Left lung (tissue), 14 donors: Measurements from ENCODE around the gene MRRF. TPM values are rescaled to one million over a fixed set of nuclear protein-coding genes. Genes with fewer than 3 reads are reported as not detected.
A peak's percentile ranks its signal among the peaks of the same experiment; 100 is the strongest.

Experiments
- ATAC-seq: fragments of 200-7000 bp; cut with Tn5 transposase; one replicate; pipeline ENCODE4 v1.9.1; 2020; ENCODE audit warnings: moderate library complexity
- DNase-seq, 4 donors: peaks; one replicate each; pipeline ENCODE4 v3.0.0-alpha.2; 2013 to 2020
- H3K27ac ChIP-seq, 2 donors: fragments of 200-600 bp; sonication (generic) in 1 of 2; one replicate each; pipeline versions ENCODE4 v1.5.0 to v1.8.0; 2020 to 2021
- H3K27me3 ChIP-seq, 2 donors: fragments of 200-600 bp; sonication (generic) in 1 of 2; one replicate each; pipeline versions ENCODE4 v1.5.0 to v1.8.0; 2020 to 2021
- H3K36me3 ChIP-seq, 2 donors: fragments of 200-600 bp; sonication (generic) in 1 of 2; one replicate each; pipeline versions ENCODE4 v1.5.0 to v1.8.0; 2020 to 2021
- H3K4me1 ChIP-seq, 2 donors: fragments of 200-600 bp; one replicate each; pipeline ENCODE4 v1.8.0; 2021
- H3K4me3 ChIP-seq, 2 donors: fragments of 200-600 bp; sonication (generic) in 1 of 2; one replicate each; pipeline versions ENCODE4 v1.5.0 to v1.8.0; 2020 to 2021; ENCODE audit warnings: mild to moderate bottlenecking in 1 of 2
- H3K9me3 ChIP-seq, 2 donors: fragments of 200-600 bp; sonication (generic) in 1 of 2; one replicate each; pipeline versions ENCODE4 v1.5.0 to v1.8.0; 2020 to 2021
- intact Hi-C, 2 donors: fragments of 100-400 bp; cut with DNase I; formaldehyde crosslinking; loops; one replicate each; pipeline versions ENCODE4 v1.11.2 to v1.14.2; 2022
- long read RNA-seq, 12 donors: library from polyadenylated mRNA in 2 of 12; unstranded in 2 of 12; transcript quantifications; one replicate each; pipeline ENCODE4 v2.0.0 and lab custom pipeline, GENCODE V29; 2019 to 2026
- polyA plus RNA-seq, 6 donors: library from polyadenylated mRNA; unstranded; fragments of 120-200 nt; gene quantifications; one replicate each; pipeline ENCODE4 v1.2.1, GENCODE V29; 2013; ENCODE audit not compliant: insufficient read length in 6 of 6
- total RNA-seq, 2 donors: library from RNA; stranded (reverse); fragmentation: NEBNext Ultra II Directional; extraction: Animal tissue kit (Norgen Biotek cat#: 25700); gene quantifications; one replicate each; pipeline ENCODE4 v1.2.1, GENCODE V29; 2021
- TF ChIP-seq, protein P1 (sequence below), 2 donors: fragments of 200-600 bp; sonication (generic) in 1 of 2; IDR thresholded peaks; one replicate each; pipeline versions ENCODE4 v1.5.0 to v1.8.0; 2021; ENCODE audit warnings: antibody characterized with exemption in 2 of 2
- donor health status: DM: no; HTN: yes; CAD: no.
- donor health status: DM: no; HTN: no; CAD: no.

MRRF gene, protein sequence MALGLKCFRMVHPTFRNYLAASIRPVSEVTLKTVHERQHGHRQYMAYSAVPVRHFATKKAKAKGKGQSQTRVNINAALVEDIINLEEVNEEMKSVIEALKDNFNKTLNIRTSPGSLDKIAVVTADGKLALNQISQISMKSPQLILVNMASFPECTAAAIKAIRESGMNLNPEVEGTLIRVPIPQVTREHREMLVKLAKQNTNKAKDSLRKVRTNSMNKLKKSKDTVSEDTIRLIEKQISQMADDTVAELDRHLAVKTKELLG
- total RNA-seq (10 to 100 TPM; 21.3 to 35.7 TPM), polyA plus RNA-seq (10 to 100 TPM; 36.4 to 53.0 (median 42.0) TPM)
- long read RNA-seq, donor 1, full-length matches to known transcripts: 9 of 16 reads
- long read RNA-seq, donor 1, partial matches to known transcripts: 7 of 16 reads
- long read RNA-seq, donor 1, other reads (novel, unspliced or antisense): 0 of 16 reads
- long read RNA-seq, donor 2, full-length matches to known transcripts: 6 of 6 reads
- long read RNA-seq, donor 2, partial matches to known transcripts: 0 of 6 reads
- long read RNA-seq, donor 2, other reads (novel, unspliced or antisense): 0 of 6 reads
- long read RNA-seq, donor 3, full-length matches to known transcripts: 6 of 6 reads
- long read RNA-seq, donor 3, partial matches to known transcripts: 0 of 6 reads
- long read RNA-seq, donor 3, other reads (novel, unspliced or antisense): 0 of 6 reads
- long read RNA-seq, donor 4, full-length matches to known transcripts: 7 of 11 reads
- long read RNA-seq, donor 4, partial matches to known transcripts: 1 of 11 reads
- long read RNA-seq, donor 4, other reads (novel, unspliced or antisense): 3 of 11 reads
- long read RNA-seq, donor 5, full-length matches to known transcripts: 3 of 15 reads
- long read RNA-seq, donor 5, partial matches to known transcripts: 12 of 15 reads
- long read RNA-seq, donor 5, other reads (novel, unspliced or antisense): 0 of 15 reads
- long read RNA-seq, donor 6, full-length matches to known transcripts: 4 of 4 reads
- long read RNA-seq, donor 6, partial matches to known transcripts: 0 of 4 reads
- long read RNA-seq, donor 6, other reads (novel, unspliced or antisense): 0 of 4 reads
- long read RNA-seq, donor 7, full-length matches to known transcripts: 3 of 9 reads
- long read RNA-seq, donor 7, partial matches to known transcripts: 0 of 9 reads
- long read RNA-seq, donor 7, other reads (novel, unspliced or antisense): 6 of 9 reads
- long read RNA-seq, donor 8, full-length matches to known transcripts: 3 of 10 reads
- long read RNA-seq, donor 8, partial matches to known transcripts: 7 of 10 reads
- long read RNA-seq, donor 8, other reads (novel, unspliced or antisense): 0 of 10 reads
- long read RNA-seq, donor 9: 0 reads
- long read RNA-seq, donor 10, full-length matches to known transcripts: 28 of 42 reads
- long read RNA-seq, donor 10, partial matches to known transcripts: 2 of 42 reads
- long read RNA-seq, donor 10, other reads (novel, unspliced or antisense): 12 of 42 reads
- long read RNA-seq, donor 11, full-length matches to known transcripts: 2 of 2 reads
- long read RNA-seq, donor 11, partial matches to known transcripts: 0 of 2 reads
- long read RNA-seq, donor 11, other reads (novel, unspliced or antisense): 0 of 2 reads
- long read RNA-seq, donor 12, full-length matches to known transcripts: 6 of 11 reads
- long read RNA-seq, donor 12, partial matches to known transcripts: 5 of 11 reads
- long read RNA-seq, donor 12, other reads (novel, unspliced or antisense): 0 of 11 reads

- H3K9me3 ChIP-seq: no peaks in the 10 kb centered on the region
- H3K27ac ChIP-seq: peak within 1 kb of the TSS; percentile 90 to 95
- intact Hi-C loops: no loop called here
- peaks cover 14 to 44% of the 10 kb centered on the region in 2 donors for H3K4me1 ChIP-seq
- H3K4me3 ChIP-seq: peak within 1 kb of the TSS; percentile 57 to 63
- ATAC-seq (peak; percentile 92), DNase-seq (peak; percentile 90 to 96 (median 95))
- H3K27me3 ChIP-seq: no peaks in the 10 kb centered on the region
- TF ChIP-seq, protein P1, sequence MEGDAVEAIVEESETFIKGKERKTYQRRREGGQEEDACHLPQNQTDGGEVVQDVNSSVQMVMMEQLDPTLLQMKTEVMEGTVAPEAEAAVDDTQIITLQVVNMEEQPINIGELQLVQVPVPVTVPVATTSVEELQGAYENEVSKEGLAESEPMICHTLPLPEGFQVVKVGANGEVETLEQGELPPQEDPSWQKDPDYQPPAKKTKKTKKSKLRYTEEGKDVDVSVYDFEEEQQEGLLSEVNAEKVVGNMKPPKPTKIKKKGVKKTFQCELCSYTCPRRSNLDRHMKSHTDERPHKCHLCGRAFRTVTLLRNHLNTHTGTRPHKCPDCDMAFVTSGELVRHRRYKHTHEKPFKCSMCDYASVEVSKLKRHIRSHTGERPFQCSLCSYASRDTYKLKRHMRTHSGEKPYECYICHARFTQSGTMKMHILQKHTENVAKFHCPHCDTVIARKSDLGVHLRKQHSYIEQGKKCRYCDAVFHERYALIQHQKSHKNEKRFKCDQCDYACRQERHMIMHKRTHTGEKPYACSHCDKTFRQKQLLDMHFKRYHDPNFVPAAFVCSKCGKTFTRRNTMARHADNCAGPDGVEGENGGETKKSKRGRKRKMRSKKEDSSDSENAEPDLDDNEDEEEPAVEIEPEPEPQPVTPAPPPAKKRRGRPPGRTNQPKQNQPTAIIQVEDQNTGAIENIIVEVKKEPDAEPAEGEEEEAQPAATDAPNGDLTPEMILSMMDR (IDR thresholded peaks at IDR 0.05): no peak
- peaks cover 0 to 20% of the 10 kb centered on the region in 2 donors for H3K36me3 ChIP-seq
These were observed at the start of gene MRRF, which contains the start of gene RBM18 for GRCh38 chr9:122264360-122265148. MRRF (plus strand) TSS chr9:122264882; CDS start chr9:122270892, 6,010 bp downstream. RBM18 (minus strand) TSS chr9:122264840; CDS start chr9:122261492, 3,348 bp downstream.

- Histone ChIP-seq H3K27ac (no peak overlapping the region), H3K4me1 (peaks cover 25% of the 10 kb centered on the region in 2 donors), H3K27me3 (peaks cover 79 to 100% of the 10 kb centered on the region in 2 donors), H3K4me3 (no peak overlapping the region), H3K9me3 (no peaks in the 10 kb centered on the region), H3K36me3 (no peaks in the 10 kb centered on the region)
- DNase-seq (no peak), ATAC-seq (no peak)
- TF ChIP-seq, protein P1 (IDR thresholded peaks at IDR 0.05): no peak
- intact Hi-C loops: loop anchor here in 1 of 2 donors (10.0 kb wide), 1 partner anchor 51 kb away; no protein-coding TSS in a partner anchor
These were observed 49.0 kb upstream of the MRRF start for GRCh38 chr9:122215663-122216062.

DNA sequence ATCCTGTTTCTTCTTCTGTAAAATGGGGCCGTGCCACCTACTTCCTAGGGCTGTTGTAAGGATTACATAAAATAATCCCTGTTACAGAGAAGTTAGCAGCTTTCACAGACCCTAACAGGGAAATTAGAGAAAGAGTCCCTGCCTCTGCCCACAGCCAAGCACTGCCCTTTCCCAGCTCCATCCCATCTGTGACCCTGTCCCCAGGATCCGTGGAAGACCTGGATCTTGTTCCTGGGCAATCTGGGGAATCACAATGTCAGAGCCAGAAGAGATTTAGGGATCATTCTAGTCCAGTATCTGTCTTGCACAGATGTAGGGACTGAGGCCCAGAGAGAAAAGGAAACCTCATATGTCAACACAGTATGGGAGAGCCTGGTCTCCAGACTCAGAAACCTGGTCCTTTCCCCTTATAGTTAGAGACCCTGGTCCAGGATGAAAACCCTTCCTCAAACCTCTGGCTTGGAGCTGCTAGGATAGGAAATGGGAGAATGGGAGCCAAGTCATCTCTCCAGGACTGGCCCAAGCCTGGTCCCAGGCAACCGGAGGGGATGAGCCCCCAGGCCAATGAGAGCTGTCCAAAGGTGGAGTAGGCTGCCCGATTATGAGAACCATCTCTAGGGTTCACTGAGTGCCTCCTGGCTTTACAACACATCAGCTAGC, 48.4 kb upstream of the MRRF start:
- H3K4me3 ChIP-seq: no peak overlapping the region
- ATAC-seq (no peak), DNase-seq (no peak)
- peaks cover 85 to 100% of the 10 kb centered on the region in 2 donors for H3K27me3 ChIP-seq
- TF ChIP-seq, protein P1 (IDR thresholded peaks at IDR 0.05): no peak
- no peak overlapping the region for H3K27ac ChIP-seq
- H3K9me3 ChIP-seq: no peaks in the 10 kb centered on the region
- no peaks in the 10 kb centered on the region for H3K36me3 ChIP-seq
- intact Hi-C loops: loop anchor here in 1 of 2 donors (10.0 kb wide), 1 partner anchor 51 kb away; no protein-coding TSS in a partner anchor
- peaks cover 25 to 26% of the 10 kb centered on the region in 2 donors for H3K4me1 ChIP-seq
